MCF 10A (cell line): ENCODE results near the gene CPEB1. TPM values are rescaled to one million over a fixed set of nuclear protein-coding genes. Genes with fewer than 3 reads are reported as not detected.

ENCODE experiments used
- BruUV-seq: library from RNA; stranded (reverse); fragments of 400-500 nt; replicated peaks from 2 replicates; lab custom pipeline; 2021; lab: Mats Ljungman, UMichigan
- CTCF ChIA-PET: fragments of 300-600 bp; sonication (Branson Sonifier 250); formaldehyde crosslinking; extraction: SDS; loops from one replicate; lab custom pipeline; 2021; ENCODE audit warnings: antibody characterized with exemption, inconsistent platforms; lab: Yijun Ruan, JAX
- POLR2A ChIA-PET: fragments of 300-600, 350-650 bp; sonication (Branson Sonifier 250); formaldehyde crosslinking; extraction: SDS; loops from one replicate; lab custom pipeline; 2020; ENCODE audit warnings: antibody characterized with exemption, inconsistent platforms; lab: Yijun Ruan, JAX
- DNase-seq: peaks from one replicate; pipeline ENCODE4 v3.0.0-alpha.2; 2018; ENCODE audit not compliant: unreplicated experiment
- H3K27ac Mint-ChIP-seq: one replicate; pipeline ENCODE4 v1.8.0; 2022; ENCODE audit warnings: mild to moderate bottlenecking, low read depth, mixed read lengths; ENCODE audit not compliant: unreplicated experiment
- H3K27me3 Mint-ChIP-seq: one replicate; pipeline ENCODE4 v1.8.0; 2022; ENCODE audit warnings: mixed read lengths; ENCODE audit not compliant: insufficient read depth, unreplicated experiment
- H3K36me3 Mint-ChIP-seq: one replicate; pipeline ENCODE4 v1.8.0; 2022; ENCODE audit warnings: mild to moderate bottlenecking, moderate library complexity, mixed read lengths; ENCODE audit not compliant: insufficient read depth, unreplicated experiment
- H3K4me1 Mint-ChIP-seq: one replicate; pipeline ENCODE4 v1.8.0; 2022; ENCODE audit warnings: mixed read lengths; ENCODE audit not compliant: insufficient read depth, unreplicated experiment
- H3K4me3 Mint-ChIP-seq: one replicate; pipeline ENCODE4 v1.8.0; 2022; ENCODE audit warnings: mild to moderate bottlenecking, moderate library complexity, mixed read lengths; ENCODE audit not compliant: unreplicated experiment
- H3K9me3 Mint-ChIP-seq: one replicate; pipeline ENCODE4 v1.8.0; 2022; ENCODE audit warnings: mixed read lengths; ENCODE audit not compliant: unreplicated experiment
- intact Hi-C: fragments of 100-400 bp; cut with micrococcal nuclease; formaldehyde crosslinking; loops from 2 replicates; pipeline ENCODE4 v1.14.1; 2022
- total RNA-seq: library from RNA; stranded (reverse); gene quantifications from 2 replicates; pipeline ENCODE4 v1.2.3, GENCODE V29; 2022
- TF ChIP-seq, protein P1 (sequence below): fragments of 200-600 bp; IDR thresholded peaks from one replicate; pipeline ENCODE4 v1.8.0; 2022; ENCODE audit warnings: antibody characterized with exemption, mild to moderate bottlenecking; ENCODE audit not compliant: unreplicated experiment

CPEB1 gene
- total RNA-seq, 1 experiment from 2014 or later = not detected

GRCh38 chr15:82587805-82588204 is 59.4 kb downstream of the CPEB1 start:
- BruUV-seq = no TSS peak
- no peak overlapping the region for H3K4me3 Mint-ChIP-seq
- no peaks in the 10 kb centered on the region for H3K9me3 Mint-ChIP-seq
- TF ChIP-seq, protein P1, sequence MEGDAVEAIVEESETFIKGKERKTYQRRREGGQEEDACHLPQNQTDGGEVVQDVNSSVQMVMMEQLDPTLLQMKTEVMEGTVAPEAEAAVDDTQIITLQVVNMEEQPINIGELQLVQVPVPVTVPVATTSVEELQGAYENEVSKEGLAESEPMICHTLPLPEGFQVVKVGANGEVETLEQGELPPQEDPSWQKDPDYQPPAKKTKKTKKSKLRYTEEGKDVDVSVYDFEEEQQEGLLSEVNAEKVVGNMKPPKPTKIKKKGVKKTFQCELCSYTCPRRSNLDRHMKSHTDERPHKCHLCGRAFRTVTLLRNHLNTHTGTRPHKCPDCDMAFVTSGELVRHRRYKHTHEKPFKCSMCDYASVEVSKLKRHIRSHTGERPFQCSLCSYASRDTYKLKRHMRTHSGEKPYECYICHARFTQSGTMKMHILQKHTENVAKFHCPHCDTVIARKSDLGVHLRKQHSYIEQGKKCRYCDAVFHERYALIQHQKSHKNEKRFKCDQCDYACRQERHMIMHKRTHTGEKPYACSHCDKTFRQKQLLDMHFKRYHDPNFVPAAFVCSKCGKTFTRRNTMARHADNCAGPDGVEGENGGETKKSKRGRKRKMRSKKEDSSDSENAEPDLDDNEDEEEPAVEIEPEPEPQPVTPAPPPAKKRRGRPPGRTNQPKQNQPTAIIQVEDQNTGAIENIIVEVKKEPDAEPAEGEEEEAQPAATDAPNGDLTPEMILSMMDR = no peak
- H3K36me3 Mint-ChIP-seq = no peaks in the 10 kb centered on the region
- H3K27me3 Mint-ChIP-seq = peaks cover 57% of the 10 kb centered on the region
- no peaks in the 10 kb centered on the region for H3K4me1 Mint-ChIP-seq
- CTCF ChIA-PET = no interaction called here
- no peak overlapping the region for H3K27ac Mint-ChIP-seq
- POLR2A ChIA-PET = interaction anchor here (0.6 kb wide), 1 partner anchor 56 kb away, joined by 3 read pairs; no protein-coding TSS in a partner anchor
- intact Hi-C loops = no loop called here
- DNase-seq = no peak

DNA sequence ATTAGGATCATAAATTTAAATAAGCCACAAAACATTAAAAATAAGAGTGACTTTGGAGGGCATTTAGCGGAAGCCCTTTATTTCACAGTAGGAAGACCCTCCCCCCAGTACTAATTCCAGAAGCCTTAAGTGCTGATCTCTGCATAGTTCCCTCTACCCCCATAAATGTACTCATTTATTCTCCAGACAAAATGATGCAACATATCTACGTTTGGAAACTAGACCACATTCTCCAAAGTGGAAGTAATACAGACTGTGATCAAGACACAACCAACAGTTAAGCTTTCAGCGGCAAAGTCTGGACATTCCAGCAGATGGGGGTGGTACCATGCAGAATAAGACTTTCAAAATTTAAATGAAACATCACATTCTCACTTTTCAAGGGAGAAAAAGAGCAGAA is 62.1 kb downstream of the CPEB1 start:
- Mint-ChIP-seq H3K4me1 (no peaks in the 10 kb centered on the region), H3K27me3 (peaks cover 69% of the 10 kb centered on the region), H3K4me3 (no peak overlapping the region), H3K36me3 (no peaks in the 10 kb centered on the region), H3K27ac (no peak overlapping the region), H3K9me3 (no peaks in the 10 kb centered on the region)
- peak; percentile 1 for DNase-seq
- ChIA-PET CTCF (no interaction called here), POLR2A (interaction anchor here (0.7 kb wide), 1 partner anchor 32 kb away, joined by 3 read pairs; no protein-coding TSS in a partner anchor)
- no TSS peak for BruUV-seq
- TF ChIP-seq, protein P1 = no peak
- intact Hi-C loops = no loop called here

DNA sequence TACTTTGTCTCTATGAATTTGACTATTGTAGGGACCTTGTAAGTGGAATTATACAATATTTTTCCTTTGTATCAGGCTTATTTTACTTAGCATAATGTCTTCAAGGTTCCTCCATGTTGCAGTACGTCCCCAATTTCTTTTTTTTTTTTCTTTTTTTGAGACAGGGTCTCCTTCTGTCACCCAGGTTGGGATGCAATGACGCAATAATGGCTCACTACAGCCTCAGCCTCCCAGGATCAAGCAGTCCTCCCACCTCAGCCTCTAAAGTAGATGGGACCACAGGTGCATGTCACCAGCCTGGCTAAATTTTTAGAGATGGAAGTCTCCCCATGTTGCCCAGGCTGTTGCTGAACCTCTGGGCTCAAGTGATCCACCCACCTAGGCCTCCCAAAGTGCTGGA is 66.5 kb downstream of the CPEB1 start:
- Mint-ChIP-seq H3K4me1 (no peaks in the 10 kb centered on the region), H3K27ac (no peak overlapping the region), H3K27me3 (peaks cover 48% of the 10 kb centered on the region), H3K9me3 (no peaks in the 10 kb centered on the region), H3K36me3 (no peaks in the 10 kb centered on the region), H3K4me3 (no peak overlapping the region)
- ChIA-PET CTCF (interaction anchor here (0.6 kb wide), 1 partner anchor 17 kb away, joined by 3 read pairs; no protein-coding TSS in a partner anchor), POLR2A (no interaction called here)
- BruUV-seq = no TSS peak
- TF ChIP-seq, protein P1 = no peak
- DNase-seq = no peak
- intact Hi-C loops = no loop called here

DNA sequence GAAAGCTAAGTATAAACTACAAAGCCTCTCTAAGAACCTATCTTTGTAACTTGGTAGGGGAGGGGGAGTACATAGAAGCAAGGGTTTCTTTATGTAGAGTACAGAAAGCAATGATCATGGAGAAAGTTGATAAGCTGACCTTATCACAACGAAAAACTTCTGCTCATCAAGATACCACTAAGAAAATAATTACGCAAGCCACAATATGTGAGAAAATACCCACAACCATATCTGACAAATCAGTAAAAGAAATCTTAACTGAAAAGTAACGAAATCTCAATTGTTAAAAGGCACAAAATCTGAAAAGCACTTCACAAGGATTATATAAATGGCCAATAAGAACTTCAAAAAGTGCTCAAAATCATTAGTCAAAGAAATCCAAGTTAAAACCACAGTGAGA is 71.8 kb downstream of the CPEB1 start:
- no peaks in the 10 kb centered on the region for H3K4me1 Mint-ChIP-seq
- POLR2A ChIA-PET = interaction anchor here (0.8 to 1.0 kb wide), 2 partner anchors 34 to 176 kb away, joined by 3 read pairs; no protein-coding TSS in a partner anchor
- TF ChIP-seq, protein P1 = no peak
- BruUV-seq = no TSS peak
- no peak overlapping the region for H3K4me3 Mint-ChIP-seq
- no peak for DNase-seq
- H3K9me3 Mint-ChIP-seq = no peaks in the 10 kb centered on the region
- peaks cover 21% of the 10 kb centered on the region for H3K27me3 Mint-ChIP-seq
- H3K36me3 Mint-ChIP-seq = no peaks in the 10 kb centered on the region
- CTCF ChIA-PET = no interaction called here
- intact Hi-C loops = no loop called here
- no peak overlapping the region for H3K27ac Mint-ChIP-seq
